IPS-18a (cell line): Measurements from ENCODE around the gene TMEM237.

Experiments used
- H3K27ac ChIP-seq: one replicate; pipeline ENCODE4 v1.5.1; 2013; ENCODE audit warnings: low read length
- H3K27me3 ChIP-seq: one replicate; pipeline ENCODE4 v1.6.1; 2013; ENCODE audit warnings: mild to moderate bottlenecking, low read length; ENCODE audit not compliant: control insufficient read depth, insufficient read depth
- H3K36me3 ChIP-seq: one replicate; pipeline ENCODE4 v1.6.1; 2013; ENCODE audit warnings: low read depth, low read length; ENCODE audit not compliant: control insufficient read depth
- H3K4me1 ChIP-seq: one replicate; pipeline ENCODE4 v1.6.1; 2013; ENCODE audit warnings: low read depth, low read length; ENCODE audit not compliant: control insufficient read depth
- H3K4me3 ChIP-seq: one replicate; pipeline ENCODE4 v1.5.1; 2013; ENCODE audit warnings: low read length
- H3K9ac ChIP-seq: one replicate; pipeline ENCODE4 v1.6.1; 2013; ENCODE audit warnings: mild to moderate bottlenecking, low read length, moderate library complexity
- H3K9me3 ChIP-seq: one replicate; pipeline ENCODE4 v1.6.1; 2013; ENCODE audit warnings: low read depth, low read length; ENCODE audit not compliant: control insufficient read depth

The TMEM237 gene

GRCh38 chr2:201639205-201639604 is 4.1 kb downstream of the TMEM237 start:
- H3K9ac ChIP-seq, result no peak overlapping the region
- H3K9me3 ChIP-seq, result no peaks in the 10 kb centered on the region
- H3K4me3 ChIP-seq, result no peak overlapping the region
- no peaks in the 10 kb centered on the region for H3K27me3 ChIP-seq
- H3K4me1 ChIP-seq, result no peaks in the 10 kb centered on the region
- peaks cover 38% of the 10 kb centered on the region for H3K36me3 ChIP-seq
- H3K27ac ChIP-seq, result no peak overlapping the region

DNA sequence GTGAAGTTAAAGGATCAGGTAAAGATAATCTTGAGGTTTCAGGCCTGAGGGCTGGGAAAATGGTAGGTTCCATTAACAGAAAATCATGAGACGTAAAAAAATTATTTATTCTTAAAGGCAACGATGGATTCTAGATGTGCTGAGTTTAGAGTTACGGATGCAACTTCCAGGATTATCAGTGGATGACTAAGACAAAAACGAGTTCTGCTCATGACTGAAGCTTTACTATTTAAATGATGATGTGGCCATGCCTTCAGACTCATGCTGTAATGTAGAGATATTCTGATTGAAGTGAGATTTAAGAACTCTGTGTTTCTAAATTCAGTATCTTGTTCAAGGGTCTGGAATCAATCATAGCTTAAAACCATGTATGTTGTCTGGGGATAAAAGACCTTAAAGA is 5.0 kb downstream of the TMEM237 start:
- no peak overlapping the region for H3K27ac ChIP-seq

GRCh38 chr2:201633661-201634249 is 9.5 kb downstream of the TMEM237 start:
- Histone ChIP-seq H3K9me3 (no peaks in the 10 kb centered on the region), H3K4me1 (no peaks in the 10 kb centered on the region), H3K4me3 (no peak overlapping the region), H3K36me3 (peaks cover 84% of the 10 kb centered on the region), H3K27me3 (no peaks in the 10 kb centered on the region), H3K9ac (no peak overlapping the region), H3K27ac (no peak overlapping the region)

More for the DNA sequence above, 5.0 kb downstream of the TMEM237 start:
- peaks cover 47% of the 10 kb centered on the region for H3K36me3 ChIP-seq
- no peaks in the 10 kb centered on the region for H3K27me3 ChIP-seq
- H3K9ac ChIP-seq, result no peak overlapping the region
- no peaks in the 10 kb centered on the region for H3K4me1 ChIP-seq
- H3K4me3 ChIP-seq, result no peak overlapping the region
- no peaks in the 10 kb centered on the region for H3K9me3 ChIP-seq

DNA sequence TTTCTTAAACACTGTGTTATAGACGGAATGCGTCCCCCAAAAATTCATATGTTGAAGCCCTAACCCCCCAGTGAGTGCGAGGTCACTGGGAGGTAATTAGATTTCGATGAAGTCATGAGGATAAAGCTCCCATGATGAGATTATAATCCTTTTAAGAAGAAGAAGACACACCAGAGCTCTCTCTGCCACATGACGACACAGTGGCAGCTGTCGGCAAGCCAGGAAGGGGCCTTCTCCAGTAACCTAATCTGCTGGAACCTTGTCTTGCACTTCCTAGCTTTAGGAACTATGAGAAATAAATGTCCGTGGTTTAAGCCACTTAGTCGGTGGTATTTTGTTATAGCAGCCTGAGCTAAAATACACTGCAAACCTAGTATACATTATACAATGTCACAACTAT is 12.3 kb downstream of the TMEM237 start:
- no peak overlapping the region for H3K4me3 ChIP-seq
- no peaks in the 10 kb centered on the region for H3K27me3 ChIP-seq
- no peak overlapping the region for H3K9ac ChIP-seq
- H3K36me3 ChIP-seq, result peaks cover 88% of the 10 kb centered on the region
- no peaks in the 10 kb centered on the region for H3K4me1 ChIP-seq
- H3K27ac ChIP-seq, result no peak overlapping the region
- no peaks in the 10 kb centered on the region for H3K9me3 ChIP-seq

- no peaks in the 10 kb centered on the region for H3K9me3 ChIP-seq
- H3K27ac ChIP-seq, result no peak overlapping the region
- peaks cover 88% of the 10 kb centered on the region for H3K36me3 ChIP-seq
- H3K4me1 ChIP-seq, result no peaks in the 10 kb centered on the region
- no peak overlapping the region for H3K9ac ChIP-seq
- H3K27me3 ChIP-seq, result no peaks in the 10 kb centered on the region
- H3K4me3 ChIP-seq, result no peak overlapping the region
Measured at GRCh38 chr2:201630577-201630976, 12.7 kb downstream of the TMEM237 start.

DNA sequence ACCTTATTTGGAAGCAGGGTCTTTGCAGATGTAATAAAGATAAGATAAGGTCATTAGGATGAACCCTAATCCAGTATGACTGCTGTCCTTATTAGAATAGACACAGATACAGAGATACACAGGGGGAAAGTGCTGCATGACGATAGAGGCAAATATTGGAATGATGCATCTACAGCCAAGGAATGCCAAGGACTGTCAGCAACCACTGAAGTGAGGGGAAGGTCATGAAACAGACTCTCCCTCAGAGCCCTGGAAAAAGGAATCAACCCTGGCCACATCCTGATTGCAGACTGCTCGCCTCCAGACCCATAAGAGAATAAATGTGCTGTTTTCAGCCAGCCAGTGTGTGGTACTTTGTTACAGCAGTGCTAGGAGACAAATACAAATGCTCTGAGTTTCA is 14.8 kb downstream of the TMEM237 start:
- H3K9me3 ChIP-seq, result no peaks in the 10 kb centered on the region
- no peak overlapping the region for H3K27ac ChIP-seq
- H3K4me3 ChIP-seq, result no peak overlapping the region
- H3K9ac ChIP-seq, result no peak overlapping the region
- H3K36me3 ChIP-seq, result peaks cover 78% of the 10 kb centered on the region
- no peaks in the 10 kb centered on the region for H3K27me3 ChIP-seq
- H3K4me1 ChIP-seq, result no peaks in the 10 kb centered on the region

DNA sequence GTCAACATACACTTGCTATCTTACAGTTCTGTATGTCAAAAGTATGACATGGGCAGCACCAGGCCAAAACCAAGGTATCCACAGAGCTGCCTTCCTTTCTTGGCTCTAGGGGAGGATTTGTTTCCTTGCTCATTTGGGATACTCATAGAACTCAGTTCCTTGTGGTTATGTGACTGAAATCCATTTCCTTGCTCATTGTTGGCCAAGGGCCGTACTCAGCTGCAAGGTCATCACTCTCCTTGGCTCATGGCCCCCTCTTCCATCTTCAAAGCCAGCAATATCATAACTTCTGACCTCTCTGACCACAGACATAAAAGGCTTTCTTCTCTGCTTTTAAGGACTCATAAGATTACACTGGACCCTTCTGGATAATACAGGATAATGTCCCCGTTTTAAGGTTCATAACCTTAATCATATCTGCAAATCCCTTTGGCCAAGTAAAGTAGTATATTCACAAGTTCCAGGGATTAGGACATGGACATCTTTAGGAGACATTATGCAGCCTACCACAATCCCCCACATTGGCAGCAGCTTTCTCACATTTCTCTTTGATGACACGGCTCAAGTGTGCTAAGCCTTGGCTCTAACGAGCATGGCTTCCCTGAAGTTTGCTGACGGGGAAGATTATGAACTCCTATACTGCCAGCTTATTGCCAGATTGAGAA is 20.9 kb downstream of the TMEM237 start:
- no peaks in the 10 kb centered on the region for H3K27me3 ChIP-seq
- no peaks in the 10 kb centered on the region for H3K9me3 ChIP-seq
- no peak overlapping the region for H3K4me3 ChIP-seq
- peaks cover 24% of the 10 kb centered on the region for H3K36me3 ChIP-seq
- H3K27ac ChIP-seq, result no peak overlapping the region
- H3K4me1 ChIP-seq, result no peaks in the 10 kb centered on the region
- no peak overlapping the region for H3K9ac ChIP-seq

DNA sequence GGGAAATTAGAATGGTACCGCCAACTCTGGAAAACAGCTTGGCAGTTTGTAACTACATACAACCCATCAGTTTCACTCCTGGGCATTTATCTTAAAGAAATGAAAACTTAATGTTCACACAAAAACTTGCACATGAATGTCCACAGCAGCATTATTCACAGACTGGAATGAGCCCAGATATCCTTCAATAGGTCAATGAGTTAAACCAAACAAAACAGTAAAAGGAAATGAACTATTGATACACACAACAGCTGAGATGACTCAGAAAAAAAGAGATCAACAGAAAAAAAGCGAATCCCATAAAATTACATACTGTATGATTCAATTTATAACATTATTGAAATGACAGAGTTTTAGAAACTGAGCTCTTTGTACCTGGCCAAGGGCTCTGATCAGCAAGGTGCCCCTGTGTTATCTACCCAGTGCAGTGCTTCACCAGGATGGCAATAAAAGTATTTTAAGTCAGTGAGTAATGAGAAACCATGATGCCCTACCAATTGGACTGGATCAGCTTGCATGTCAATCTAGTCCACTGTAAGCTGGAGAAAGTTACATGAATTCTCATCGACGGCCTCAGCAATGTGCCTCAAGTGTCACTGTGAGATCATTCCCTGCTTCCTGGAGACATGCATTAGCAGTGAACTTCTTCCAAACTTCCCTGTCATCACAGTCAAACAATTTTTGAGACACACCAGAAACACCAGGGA is 21.9 kb downstream of the TMEM237 start:
- no peaks in the 10 kb centered on the region for H3K9me3 ChIP-seq
- H3K4me1 ChIP-seq, result no peaks in the 10 kb centered on the region
- no peak overlapping the region for H3K27ac ChIP-seq
- H3K9ac ChIP-seq, result no peak overlapping the region
- H3K36me3 ChIP-seq, result peaks cover 16% of the 10 kb centered on the region
- H3K4me3 ChIP-seq, result no peak overlapping the region
- no peaks in the 10 kb centered on the region for H3K27me3 ChIP-seq

- Histone ChIP-seq H3K4me1 (no peaks in the 10 kb centered on the region), H3K9me3 (no peaks in the 10 kb centered on the region), H3K9ac (no peak overlapping the region), H3K27ac (no peak overlapping the region), H3K27me3 (no peaks in the 10 kb centered on the region), H3K4me3 (no peak overlapping the region), H3K36me3 (no peaks in the 10 kb centered on the region)
Measured at GRCh38 chr2:201618744-201619662, 24.3 kb downstream of the TMEM237 start.

DNA sequence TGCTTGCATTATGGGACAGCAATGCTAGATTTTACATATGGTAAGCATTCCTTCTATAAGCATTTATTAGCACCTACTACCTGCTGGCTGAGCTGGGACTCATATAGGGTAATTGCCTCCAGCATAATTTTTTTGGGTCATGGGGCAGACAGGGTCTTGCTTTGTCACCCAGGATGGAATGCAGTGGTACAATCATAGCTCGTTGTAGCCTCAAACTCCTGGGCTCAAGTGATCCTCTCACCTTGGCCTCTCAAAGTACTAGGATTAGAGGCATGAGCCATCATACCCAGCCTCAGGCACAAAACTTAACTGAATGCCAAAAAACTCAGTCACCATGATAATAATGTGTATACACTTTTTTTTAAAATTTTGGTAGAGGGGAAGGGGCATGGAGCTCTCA is 35.3 kb downstream of the TMEM237 start:
- Histone ChIP-seq H3K36me3 (no peaks in the 10 kb centered on the region), H3K27ac (no peak overlapping the region), H3K4me1 (no peaks in the 10 kb centered on the region), H3K4me3 (no peak overlapping the region), H3K27me3 (no peaks in the 10 kb centered on the region), H3K9ac (no peak overlapping the region), H3K9me3 (peaks cover 3% of the 10 kb centered on the region)

DNA sequence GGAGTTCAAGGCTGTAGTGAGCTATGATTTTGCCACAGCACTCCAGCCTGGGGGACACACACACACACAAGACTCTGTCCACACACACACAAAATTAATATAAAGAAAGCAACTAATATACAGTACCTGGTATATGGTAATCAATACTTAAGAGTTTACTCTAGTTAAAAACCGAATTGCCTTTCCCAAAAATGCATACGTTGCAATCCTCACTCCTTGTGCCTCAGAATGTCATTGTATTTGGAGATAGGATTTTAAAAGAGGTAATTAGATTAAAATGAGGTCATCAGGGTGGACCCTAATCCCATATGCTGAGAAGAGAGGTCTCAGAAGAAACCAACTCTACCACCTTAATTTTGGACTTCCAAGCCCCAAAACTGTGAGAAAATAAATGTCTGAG is 35.7 kb downstream of the TMEM237 start:
- no peak overlapping the region for H3K4me3 ChIP-seq
- no peaks in the 10 kb centered on the region for H3K36me3 ChIP-seq
- no peaks in the 10 kb centered on the region for H3K27me3 ChIP-seq
- no peaks in the 10 kb centered on the region for H3K4me1 ChIP-seq
- H3K9me3 ChIP-seq, result peaks cover 3% of the 10 kb centered on the region
- no peak overlapping the region for H3K9ac ChIP-seq
- no peak overlapping the region for H3K27ac ChIP-seq
